Stimulated activated CD4-positive, alpha-beta T cell treated with anti-CD3 and anti-CD28 coated beads, Interleukin-12 subunit alpha, Interleukin-12 subunit beta, amount 100 ng/mL, for 4 hours (primary cell): Measurements from ENCODE around the gene PTPN11.
"Not testable (repeated sequence)": the region's sequence is repeated elsewhere in the genome, so short reads cannot be mapped to it uniquely, and the experiment has no call there.

Source experiments
- DNase-seq: peaks from one replicate; pipeline ENCODE4 v3.0.0-alpha.2; 2020

The PTPN11 gene

DNA sequence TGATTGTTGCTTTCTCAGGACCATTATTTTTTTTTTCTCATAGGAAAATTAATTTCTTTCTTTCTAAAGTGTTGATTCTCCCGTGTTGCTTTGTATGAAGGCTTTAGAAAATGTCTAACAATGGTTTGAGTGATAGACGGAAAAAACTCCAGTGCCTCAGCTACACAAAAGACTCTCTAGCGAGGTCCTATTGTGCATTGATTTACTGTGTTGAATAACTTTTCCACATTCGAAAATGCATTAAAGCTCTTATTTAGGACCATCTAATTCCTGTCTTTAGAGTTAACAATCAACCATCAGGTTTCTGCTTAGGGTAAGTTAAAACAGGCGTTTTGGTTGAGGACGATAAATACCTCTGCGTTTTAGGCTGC, 99.6 kb downstream of the PTPN11 start:
- no peak for DNase-seq

DNA sequence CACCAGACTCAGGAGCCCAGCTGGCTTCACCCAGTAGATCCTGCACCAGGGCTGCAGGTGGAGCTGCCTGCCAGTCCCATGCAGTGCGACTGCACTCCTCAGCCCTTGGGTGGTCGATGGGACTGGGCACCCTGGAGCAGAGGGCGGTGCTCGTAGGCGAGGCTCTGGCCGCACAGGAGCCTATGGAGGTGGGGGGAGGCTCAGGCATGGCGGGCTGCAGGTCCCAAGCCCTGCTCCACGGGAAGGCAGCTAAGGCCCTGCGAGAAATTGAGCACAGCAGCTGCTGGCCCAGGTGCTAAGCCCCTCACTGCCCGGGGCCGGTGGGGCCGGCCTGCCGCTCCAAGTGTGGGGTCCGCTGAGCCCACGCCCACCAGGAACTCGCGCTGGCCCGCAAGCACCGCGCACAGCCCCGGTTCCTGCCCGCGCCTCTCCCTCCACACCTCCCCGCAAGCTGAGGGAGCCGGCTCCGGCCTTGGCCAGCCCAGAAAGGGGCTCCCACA, 101.1 kb downstream of the PTPN11 start:
- DNase-seq: not testable (repeated sequence)

DNA sequence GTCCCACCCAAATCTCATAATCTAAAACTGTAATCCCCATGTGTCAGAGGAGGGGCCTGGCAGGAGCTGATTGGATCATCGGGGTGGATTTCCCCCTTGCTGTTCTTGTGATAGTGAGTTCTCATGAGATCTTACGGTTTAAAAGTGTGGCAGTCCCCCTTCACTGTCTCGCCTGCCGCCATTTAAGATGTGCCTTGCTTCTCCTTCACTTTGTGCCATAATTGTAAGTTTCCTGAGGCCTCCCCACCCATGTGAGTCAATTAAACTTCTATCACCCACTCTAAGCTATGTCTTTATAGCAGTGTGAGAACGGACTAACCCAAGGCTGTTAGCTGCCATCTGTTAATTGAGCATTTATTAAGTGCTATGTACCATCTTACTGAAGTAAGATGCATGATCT, 105.1 kb downstream of the PTPN11 start:
- no peak for DNase-seq

DNA sequence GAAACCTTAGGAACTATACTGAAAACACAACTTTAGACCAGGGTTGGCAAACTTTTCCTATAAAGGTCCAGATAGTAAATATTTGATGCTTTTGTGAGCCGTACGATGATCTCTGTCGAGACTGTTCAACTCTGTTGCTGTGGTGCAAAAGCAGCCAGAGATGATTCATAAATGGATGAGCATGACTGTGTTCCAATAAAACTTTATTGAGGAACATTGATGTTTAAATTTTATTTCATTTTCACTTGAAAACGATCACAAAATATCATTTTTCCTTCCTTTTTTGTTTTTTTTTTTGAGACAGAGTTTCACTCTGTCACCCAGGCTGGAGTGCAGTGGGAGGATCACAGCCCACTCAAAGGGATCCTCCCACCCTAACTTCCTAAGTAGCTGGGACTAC, 105.5 kb downstream of the PTPN11 start:
- no peak for DNase-seq

DNA sequence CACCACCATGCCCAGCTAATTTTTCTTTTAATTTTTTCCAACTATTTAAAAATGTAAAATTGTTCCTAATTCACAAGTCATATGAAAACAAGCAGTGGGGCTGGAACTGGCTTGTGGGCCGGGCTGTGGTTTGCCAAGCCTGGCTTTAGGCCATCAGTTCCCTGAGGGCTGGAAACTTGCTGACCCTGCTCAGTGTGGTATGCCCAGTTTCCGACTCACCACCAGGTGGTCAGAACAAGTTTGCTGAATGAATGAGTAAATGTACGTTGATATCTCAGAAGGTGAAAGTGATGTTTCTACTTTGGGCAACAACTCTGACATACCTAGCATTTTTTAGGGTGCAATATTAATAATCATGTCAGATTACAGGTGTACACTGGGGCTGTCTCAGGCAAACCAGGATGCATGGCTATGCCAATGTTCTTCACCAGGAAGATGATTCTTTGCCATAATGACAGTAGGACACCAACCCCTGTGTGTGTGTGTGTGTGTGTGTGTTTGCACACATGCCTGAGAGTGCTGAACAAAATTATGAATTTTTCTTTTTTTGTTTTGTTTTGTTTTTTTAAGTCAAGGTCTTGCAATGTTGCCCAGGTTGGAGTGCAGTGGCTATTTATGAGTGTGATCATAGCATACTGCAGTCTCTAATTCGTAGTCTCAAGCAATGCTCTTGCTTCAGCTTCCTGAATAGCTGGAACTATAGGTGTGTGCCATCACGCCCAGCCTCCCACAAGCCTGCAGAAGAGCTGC, 106.1 kb downstream of the PTPN11 start:
- no peak for DNase-seq

DNA sequence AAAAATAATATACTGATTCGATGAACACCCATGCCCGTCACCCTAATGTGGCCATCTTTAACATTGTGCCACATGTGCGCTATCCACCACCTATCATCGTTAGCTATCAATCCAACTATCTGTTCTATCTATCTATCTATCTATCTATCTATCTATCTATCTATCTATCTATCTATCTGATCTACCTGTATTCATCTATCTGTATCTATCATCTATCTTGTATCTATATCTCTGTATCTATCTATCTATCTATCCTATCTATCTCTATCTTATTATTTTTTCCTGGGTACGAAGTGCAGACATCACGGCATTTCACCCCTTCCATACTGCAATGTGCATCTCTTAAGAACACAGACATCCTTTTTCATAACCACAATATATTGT, 106.7 kb downstream of the PTPN11 start:
- DNase-seq: no peak

DNA sequence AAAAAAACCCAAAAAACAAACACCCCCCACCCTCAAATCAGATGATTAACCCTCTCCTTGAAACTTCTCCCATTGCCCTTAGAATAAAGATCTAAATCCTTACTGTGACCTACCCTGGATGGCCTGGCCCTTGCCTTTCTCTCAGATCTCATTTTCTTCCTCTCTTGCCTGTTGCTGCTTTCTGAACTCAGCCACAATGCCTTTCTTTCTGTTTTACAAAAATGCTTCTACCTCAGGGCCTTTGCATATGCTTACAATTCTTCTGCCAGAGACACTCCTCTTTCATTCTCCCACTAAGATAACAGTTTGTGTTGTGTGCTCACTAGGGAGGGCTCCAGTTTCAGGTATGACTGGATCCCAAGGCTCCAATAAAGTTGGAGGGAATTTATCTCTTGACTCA, 108.3 kb downstream of the PTPN11 start:
- DNase-seq: no peak

DNA sequence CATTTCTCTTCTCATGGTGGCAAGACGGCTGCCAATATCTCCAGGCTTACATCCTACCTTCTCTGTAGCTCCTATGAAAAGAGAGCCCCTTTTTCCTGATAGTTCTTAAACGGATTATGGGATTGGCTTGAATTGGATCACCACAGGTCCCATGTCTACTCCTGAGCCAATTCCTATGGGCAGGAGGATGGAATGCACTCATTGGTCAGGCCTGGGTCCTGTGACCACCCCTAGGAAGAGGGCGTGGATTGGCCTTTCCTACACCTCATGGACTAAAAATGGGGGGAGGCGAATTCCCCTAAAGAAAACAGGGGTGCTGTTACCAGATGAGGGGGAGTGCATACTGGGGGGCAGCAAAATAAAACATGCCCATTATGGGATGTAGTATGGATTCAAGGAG, 108.8 kb downstream of the PTPN11 start:
- no peak for DNase-seq

DNA sequence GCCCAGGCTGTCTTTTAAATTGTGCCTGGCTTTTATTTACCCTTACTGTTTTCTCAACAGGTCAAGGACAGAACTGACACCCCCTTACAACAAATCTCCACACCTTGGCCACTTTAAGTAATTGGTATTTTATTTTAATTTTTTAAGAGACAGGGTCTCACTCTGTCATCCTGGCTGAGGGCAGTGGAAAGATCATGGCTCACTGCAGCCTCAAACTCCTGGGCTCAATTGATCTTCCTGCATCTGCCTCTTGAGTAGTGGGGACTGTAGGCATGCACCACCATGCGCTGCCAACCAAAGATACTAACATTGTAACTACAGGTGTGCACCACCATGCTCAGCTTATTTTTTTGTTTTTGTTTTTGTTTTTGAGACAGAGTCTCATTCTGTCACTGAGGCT, 109.8 kb downstream of the PTPN11 start:
- no peak for DNase-seq

DNA sequence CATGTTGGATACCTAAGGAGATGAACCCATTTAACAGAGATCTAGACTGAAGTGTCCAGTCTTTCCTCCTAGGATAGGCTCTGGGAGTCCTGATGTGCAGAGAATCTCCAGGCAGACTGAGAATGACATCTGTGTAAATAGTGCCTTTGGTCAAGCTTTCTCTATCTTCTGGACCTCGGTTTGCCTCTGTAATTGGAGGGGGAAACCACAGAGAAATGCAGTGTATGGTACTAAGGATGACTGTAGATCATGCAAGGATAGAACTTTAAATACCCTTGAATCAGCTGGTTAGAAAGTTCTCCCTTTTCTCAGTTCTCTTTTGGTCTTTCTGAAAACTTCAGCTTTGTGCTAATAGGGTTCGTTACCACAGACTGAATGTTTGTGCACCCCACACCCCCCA, 112.2 kb downstream of the PTPN11 start:
- DNase-seq: no peak

DNA sequence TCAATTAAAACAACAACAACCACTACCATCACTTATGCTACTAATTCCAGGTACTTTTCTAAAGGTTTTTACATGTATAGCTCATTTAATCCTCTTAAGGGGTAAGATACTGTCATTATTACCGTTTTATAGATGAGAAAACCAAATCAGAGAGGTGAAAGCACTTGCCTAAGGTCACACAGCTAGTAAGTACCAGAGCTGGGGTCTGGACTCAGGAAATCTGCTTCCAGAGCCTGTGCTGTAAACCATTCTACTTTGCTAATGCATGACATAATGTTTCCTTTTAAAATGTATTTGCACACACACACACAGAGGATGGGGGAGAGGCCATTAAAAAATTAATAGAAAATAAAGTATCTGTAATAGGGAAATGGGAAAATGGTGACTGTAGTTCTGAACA, 113.4 kb downstream of the PTPN11 start:
- DNase-seq: no peak

DNA sequence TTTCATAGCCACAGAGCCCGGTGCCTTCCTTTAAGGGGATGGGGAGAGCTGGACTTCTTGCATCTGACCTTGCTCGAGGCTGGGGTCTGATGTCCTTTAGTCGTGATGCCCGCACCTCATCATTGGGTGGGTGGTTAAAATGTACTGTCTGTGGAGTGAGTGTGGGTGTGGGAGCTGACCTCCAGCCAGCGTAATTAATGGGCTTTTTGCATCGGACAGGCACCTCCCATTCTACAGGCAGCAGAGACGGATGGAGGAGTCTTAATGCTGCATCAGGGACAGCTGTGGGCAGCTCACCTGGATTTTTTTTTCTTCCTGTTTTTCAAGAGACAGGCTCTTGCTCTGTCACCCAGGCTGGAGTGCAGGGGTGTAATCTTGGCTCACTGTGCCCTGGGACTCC, 114.8 kb downstream of the PTPN11 start:
- DNase-seq: no peak

DNA sequence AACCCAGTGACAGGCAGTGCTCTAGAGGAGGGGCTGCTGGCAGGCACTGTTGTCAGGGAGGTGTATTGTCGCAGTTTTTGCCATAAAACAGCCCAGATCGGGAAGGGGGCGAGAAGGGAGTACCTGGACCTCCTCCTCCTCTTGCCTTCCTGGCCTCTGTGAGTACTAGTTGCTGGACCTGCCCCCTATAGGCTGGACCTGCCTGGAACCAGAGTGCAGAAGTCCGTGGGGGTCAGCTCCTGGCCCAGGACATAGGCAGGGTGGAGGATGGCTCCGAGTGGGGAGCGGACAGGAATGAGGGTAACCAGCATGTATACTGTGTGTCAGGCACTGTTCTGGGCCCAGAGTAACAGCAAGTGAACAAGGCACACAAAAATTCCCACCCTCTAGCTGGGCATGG, 116.3 kb downstream of the PTPN11 start:
- DNase-seq: no peak

DNA sequence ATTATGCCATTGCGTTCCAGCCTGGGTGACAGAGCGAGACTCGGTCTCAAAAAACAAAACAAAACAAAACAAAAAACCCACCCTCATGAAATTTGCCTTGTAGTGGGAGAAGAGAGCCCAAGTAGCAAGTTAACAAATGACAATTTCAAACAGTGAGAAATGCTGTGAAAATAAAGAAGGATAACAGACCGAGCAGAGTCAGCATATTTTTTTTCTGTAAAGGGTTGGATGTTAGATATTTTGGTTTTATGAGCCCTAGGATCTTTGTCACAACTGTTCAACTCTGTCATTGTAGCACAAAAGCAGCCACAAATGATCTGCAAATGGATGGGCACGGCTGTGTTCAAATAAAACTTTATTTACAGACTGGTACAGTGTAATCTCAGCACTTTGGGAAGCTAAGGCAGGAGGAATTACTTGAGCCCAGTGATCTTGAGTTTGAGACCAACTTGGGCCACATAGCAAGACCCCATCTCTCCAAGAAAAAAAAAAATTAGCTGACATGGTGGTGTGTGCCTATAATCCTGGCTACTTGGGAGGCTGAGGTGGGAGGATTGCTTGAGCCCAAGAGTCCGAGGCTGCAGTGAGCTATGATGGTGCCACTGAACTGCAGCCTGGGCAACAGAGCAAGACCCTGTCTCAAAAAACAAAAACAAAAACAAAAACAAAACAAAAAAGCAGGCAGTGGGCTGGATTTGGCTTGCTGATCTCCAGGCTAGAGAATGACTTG, 117.1 kb downstream of the PTPN11 start:
- DNase-seq: no peak

DNA sequence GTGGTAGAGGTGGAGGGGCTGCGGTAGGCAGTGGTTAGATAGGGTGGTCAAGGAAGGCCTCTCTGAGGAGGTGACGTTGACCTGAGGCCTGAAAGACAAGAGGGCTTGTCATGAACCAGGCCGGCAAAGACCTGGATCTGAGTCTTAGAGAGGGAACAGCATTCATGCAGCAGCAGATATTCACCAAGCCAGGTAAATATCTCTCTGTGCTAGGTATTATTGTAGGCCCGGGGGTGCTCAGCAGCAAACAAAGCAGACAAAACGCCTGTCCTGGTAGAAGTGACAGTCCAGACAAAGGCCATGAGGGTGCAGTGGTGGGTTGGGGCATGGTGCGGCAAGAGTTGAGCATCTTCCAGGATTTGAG, 117.6 kb downstream of the PTPN11 start:
- no peak for DNase-seq

DNA sequence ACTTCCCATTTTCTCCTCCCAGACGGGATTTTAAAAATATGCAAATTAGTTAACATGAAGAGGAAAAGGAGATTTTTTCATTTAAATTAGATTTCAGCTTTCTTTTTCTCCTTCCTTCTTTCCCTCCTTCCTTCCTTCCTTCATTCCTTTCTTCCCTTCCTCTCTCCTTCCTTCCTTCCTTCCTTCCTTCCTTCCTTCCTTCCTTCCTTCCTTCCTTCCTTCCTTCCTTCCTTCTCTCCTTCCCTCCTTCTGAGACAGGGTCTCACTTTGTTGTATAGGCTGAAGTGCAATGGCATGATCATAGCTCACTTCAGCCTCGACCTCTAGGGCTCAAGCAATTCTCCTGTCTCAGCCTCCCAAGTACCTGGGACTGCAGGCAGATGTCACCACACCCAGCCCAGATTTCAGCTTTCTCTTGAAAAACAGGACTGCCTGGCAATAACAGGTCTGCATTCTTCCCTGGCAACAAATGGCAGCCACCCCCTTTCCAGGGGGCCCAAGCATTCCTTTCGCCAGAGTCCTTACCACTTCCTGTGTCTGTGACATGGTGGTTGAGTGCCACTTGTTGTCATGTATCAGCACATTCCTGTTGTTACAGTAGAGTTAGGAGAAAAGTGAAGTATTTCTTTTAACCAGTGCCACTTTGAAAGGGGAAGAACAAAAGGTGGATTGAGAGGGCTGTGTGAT, 119.1 kb downstream of the PTPN11 start:
- DNase-seq: no peak

DNA sequence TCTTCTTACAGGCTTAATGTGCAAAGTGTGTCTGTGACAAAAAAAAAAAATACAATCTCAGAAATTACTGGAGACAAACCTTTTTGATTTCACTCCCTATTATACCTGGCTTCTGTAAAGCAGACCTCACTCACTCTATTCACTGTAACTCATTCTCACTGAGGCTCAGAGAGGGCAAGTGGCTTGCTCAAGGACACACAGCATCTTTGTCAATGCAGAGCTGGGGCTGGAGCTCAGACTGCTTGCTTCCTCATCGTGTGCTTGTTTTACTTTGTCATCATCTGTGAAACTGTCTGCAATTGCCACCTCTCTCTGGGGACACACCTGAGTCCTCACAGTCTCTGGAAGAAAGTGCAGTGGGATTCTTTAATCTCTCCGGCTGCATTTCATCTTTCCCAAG, 120.0 kb downstream of the PTPN11 start:
- DNase-seq: no peak

DNA sequence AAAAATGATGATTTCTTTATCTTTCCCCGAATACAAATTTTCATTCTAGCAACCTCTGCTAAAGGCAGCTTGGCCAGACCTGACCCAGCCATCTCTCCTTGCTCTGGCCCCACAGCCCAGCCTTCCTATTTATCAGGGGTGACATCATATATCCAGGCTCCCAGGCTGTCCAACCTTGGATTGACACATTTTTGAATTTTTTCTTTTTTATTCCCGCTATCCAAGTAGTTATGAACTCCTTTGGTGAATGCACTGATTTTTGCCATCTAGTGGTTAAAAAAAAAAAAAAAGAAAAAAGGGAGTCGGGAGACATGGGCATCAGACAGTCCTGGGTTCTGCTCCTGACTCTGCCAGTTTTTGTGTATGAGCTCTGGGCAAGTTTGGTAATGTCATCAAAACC, 120.5 kb downstream of the PTPN11 start:
- DNase-seq: no peak

DNA sequence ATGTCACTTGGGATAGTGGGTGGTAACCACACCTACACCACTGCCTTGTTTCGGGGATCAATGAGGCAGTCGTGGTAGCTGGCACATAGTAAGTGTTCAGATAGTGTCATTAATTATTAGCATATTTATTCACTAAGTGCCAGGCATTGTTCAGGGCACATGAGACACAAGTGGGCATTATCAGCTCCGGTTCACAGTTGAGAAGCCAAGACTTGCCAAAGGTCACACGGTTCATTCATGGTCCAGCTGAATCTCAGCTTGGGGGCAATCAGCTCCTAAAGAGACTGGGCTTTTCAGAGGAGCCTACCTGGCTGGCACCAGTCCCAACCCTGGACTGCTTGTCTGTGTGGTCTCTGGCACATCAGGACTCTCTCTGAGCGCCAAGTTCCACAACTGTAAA, 121.3 kb downstream of the PTPN11 start:
- DNase-seq: no peak

DNA sequence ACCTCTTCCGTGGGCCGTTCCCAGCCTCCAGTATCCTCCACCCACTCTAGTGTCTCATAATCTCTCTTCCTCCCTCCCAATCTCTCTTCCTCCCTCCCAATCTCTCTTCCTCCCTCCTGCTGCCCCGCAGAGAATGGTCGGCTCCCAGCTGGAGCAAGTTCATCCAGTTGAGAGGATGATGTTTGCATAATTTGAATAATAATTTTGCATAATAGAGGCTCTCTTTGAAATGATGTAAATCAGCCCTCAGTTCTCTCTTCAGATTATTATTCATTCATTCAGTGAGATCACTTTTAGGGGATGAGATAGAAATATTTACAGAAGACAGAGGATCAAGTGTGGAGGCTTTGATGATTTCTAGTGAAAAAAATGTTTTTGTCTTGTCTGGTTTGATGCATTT, 125.0 kb downstream of the PTPN11 start:
- DNase-seq: no peak

DNA sequence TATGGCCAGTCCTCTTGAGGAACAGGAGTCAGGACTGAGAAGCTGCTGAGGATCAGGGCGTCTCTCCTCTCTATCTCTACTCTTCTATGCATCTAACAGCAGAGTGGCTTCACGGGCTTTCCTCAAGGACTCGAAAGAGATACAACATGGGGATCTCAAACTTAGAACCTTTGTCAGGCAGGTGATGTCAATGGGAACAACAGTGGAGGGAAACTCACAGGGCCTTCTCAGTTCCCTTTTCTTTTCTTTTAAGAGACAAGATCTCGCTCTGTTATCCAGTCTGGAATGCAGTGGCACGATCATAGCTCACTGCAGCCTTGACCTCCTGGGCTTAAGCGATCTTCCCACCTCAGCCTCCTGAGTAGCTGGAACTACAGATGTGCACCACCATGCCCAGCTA, 127.6 kb downstream of the PTPN11 start:
- DNase-seq: no peak

DNA sequence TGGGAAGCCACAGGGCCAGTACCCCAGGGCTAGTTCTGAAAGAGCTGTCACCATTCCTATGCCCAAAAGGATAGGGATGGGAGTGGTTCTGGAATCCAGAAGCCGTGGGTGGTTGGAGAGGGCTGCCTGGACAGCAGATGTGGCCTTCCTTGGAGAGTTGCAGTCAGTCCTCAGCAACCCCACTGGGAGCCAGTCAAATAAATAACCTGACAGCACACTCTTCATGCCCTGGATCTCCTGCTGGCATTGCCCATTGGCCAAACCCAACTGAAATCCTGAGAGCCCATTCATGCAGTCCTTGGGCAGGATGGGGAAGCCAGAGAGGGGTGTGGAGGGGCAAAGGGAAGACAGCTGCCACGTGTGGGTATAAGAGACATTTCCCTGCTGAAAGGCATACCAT, 128.2 kb downstream of the PTPN11 start:
- no peak for DNase-seq

DNA sequence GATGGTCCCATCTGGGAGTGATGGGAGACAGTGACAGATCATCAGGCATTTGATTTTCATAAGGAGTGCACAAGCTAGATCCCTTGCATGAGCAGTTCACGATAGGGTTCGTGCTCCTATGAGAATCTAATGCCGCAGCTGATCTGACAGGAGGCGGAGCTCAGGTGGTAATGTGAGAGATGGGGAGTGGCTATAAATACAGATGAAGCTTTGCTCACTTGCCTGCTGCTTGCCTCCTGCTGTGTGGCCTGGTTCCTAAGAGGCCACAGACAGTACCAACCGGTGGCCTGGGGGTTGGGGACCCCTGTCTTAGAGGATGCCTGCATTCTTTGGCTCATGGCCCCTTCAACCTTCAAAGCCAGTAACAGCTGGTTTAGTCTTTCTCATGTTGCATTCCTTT, 130.3 kb downstream of the PTPN11 start:
- no peak for DNase-seq

DNA sequence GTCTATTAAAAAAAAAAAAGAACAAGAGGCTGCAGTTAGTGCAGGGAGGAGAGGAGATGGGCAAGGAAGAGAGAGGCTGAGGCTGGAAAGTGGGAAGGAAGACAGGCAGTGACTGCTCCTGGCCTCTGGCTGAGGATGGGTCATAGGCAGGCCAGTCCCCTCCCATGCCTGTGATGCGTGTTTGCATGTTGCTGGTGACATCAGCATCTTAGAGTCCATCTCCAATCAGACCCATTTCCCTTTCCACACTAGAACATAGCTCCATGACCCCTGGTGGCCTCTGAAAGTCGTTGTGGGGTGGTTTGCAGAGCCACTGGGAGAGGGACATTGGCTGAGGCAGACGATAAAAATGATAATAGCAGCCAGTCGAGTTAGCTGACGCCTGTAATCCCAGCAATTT, 132.9 kb downstream of the PTPN11 start:
- no peak for DNase-seq
